ENCODE data around the gene CRYGN.

DNA sequence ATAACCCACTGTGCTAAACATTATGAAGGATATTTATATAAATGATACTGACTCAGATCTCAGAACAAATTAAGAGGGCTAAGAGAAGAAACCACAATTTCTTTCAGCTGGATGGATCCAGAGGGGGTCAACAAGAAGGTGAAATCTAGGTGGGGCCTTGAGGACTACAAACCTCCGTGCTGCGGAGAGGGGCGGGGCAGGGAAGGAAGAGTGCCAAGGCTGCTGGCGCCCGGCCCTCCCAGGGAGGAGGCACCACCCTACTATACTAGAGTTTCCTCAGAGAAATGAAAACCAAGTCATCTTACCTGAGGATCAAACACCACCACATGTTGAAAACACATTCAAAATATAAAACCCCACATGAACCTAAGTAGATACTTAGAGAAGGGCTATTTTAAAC lies 29.3 kb upstream of the CRYGN start:
- TF ChIP-seq FOXK2 (IDR thresholded peaks at IDR 0.05) (no peak), HDGF (IDR thresholded peaks at IDR 0.05; ENCODE audit: borderline replicate concordance) (no peak), FOXA1 (IDR thresholded peaks at IDR 0.05) (no peak), SUZ12 (IDR thresholded peaks at IDR 0.05) (no peak), TARDBP (IDR thresholded peaks at IDR 0.05) (no peak), ARNT (IDR thresholded peaks at IDR 0.05) (no peak), NFRKB (IDR thresholded peaks at IDR 0.05) (no peak), FOXM1 (IDR thresholded peaks at IDR 0.05; ENCODE audit: borderline replicate concordance) (no peak), SP1 (IDR thresholded peaks at IDR 0.05) (no peak)

All from HEK293T (cell line).